CD4-positive, alpha-beta T cell treated with Interleukin-6 for 4 hours (primary cell): ENCODE results near the gene XPR1.

Source experiments
- DNase-seq: peaks from one replicate; pipeline ENCODE4 v3.0.0-alpha.2; 2020; ENCODE audit warnings: mixed read lengths

Gene XPR1

DNA sequence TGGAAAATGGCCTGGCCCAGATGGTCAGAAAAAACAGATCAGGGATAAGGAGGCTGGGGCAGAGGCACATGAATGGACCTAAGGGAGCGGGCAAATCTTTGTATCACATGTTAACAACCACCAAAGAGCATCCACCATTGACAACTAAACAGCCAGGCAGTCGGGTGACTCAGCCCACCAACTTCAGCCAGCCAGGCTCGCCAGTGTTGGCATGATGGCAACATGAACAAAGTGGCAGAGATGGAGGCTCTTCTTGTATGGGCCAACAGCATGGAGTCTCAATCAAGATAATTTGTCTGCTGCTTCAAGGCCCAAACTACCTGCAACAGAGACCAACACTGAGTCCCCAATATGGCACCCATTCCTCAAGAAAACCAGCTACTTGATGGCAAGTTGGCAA lies 264.3 kb downstream of the XPR1 start:
- DNase-seq, result no peak

DNA sequence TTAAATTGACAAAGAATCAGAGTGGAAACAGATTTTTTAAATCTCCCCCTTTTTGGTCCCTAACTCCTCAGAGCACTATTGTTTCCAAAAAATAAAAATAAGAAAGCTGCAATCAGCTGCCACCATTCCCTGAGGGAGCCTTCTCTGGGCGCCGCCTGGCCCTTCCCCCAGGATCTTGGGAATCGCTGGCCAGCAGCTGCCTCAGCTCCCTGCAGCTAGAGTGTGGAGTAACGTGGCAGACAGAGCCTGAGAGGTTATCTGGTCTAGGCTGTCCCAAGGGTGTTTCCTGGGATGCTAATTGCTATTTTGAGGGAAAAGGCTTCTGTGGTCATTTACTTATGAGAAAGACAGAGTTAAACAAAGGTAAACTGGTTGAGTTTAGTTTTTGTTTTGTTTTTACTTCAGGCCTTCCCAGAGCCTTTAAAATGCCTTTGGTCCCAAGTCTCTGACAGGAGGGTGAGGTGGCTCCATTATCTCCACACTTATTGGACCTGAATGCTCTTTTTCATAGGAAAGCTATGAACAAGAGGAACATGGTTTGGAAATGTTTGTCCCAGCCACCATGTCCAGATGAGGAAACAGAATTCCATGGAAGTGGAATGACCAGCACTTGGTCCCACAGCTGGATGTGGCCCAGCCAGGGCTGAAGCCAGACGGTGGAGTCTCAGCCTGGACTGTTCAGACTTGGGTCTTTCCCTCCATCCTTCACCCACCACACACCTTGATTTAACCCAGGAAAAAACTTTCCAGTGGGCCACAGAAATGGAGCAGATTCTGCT lies 266.8 kb downstream of the XPR1 start:
- DNase-seq, result no peak

DNA sequence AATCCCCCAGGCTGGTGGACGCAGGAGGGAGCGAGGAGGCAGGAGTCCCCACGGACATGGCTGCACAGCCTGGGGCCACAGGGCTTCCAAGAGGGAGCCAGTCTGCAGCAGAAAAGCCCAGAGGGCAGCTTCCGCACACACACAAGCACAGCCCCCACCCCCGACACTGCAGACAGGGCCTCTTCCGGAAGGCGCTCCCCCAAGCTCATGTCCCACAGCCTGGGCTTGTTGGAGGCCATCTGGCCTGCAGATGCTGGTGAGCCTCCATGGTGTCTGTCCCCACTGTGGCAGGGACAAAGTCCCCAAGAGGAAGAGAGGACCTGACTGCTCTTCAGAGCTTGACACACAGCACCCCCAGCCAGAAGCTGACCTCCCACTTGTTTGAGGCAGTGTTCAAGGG lies 267.4 kb downstream of the XPR1 start:
- DNase-seq, result no peak

DNA sequence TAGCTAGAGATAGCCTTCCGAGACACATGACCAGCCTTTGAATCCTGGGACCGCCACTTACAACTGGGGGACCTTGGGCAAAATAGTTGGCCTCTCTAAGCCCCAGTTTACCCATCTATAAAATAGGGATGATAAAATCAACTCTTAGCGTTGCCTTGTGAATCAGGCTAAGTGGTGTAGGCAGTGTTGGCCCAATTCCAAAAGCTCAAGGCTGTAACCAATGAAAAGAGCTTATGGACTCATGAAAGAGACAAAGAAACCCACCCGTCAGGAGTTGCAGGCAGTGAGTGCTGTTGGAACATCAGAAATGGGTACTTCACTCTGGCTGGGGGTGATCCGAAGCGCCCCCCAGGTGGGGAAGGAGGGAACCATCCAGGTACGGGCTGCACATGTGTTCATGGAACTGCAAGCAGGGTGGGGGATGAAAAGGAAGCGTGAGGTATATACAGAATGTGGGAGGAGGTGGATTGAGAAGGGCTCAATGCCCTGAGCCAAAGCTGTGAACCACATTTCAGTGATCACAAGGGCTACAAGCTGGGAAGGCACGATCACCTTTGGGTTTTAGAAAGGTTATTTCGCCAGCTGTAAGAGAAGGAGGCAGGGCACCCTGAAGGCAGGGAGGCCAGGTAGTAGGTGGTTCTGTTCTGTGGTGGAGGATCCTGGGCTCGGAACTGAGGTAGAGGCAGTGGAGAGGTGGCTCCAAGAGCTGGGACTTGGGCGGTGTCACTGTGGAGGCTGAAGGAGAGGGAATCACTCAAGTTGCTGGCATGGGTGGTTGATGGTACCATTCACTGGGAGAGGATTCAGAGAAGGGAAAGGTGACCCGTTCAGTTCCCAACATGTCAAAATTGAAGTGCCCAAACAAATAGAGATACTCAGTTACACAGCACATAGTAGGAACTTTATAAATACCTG lies 269.5 kb downstream of the XPR1 start:
- no peak for DNase-seq

DNA sequence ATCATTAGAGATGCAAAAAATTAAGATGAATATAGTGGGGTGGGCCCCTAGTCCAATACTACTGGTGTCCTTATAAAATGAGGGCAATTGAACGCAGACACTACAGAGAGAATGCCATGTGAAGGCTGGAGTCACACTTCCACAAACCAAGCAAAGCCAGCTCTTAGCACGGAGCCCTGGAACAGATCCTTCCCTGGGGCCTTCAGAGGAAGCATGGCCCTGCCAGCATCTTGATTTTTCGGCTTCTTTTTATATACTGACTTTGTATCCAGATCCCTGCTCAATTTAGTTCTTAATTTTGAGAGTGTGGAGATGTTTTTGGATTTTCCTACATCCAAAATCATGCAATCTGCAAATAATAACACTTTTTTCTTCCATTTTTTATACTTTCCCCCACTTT lies 270.7 kb downstream of the XPR1 start:
- DNase-seq, result no peak

DNA sequence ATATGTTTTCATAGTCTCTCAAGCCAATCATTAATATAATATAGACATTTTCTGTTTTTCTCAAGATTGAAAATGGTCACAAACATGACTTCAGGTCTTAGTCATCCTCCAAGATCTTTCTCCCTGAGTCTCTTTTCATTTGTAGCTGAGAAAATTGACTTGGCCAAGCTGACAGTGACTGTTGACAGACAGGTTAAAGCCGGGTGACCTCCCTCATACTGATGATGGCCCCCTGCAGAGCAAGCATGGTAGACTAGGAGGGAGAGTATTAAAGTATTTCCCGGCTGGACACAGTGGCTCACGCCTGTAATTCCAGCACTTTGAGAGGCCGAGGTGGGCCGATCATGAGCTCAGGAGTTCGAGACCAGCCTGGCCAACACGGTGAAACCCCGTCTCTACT lies 274.1 kb downstream of the XPR1 start:
- DNase-seq, result no peak

DNA sequence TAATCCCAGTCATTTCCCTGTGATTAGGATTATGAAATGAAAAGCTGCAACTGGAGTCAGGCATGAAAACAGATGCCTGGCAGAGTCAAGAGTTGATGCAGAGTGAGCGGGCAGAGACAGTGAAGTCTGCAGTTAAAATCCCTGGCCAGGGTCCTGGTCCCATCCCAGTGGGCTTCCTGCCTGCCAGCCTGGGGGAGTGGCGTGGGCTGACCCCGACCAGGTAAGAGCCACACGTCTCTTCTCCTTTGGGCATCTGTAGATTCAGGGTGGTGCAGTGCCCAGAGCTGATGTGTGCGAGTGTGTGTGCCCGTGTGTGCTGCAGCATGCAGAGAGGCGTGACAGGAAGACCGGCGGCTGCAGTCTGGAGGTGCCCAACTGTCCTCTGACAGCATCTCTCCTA lies 274.7 kb downstream of the XPR1 start:
- DNase-seq, result no peak

DNA sequence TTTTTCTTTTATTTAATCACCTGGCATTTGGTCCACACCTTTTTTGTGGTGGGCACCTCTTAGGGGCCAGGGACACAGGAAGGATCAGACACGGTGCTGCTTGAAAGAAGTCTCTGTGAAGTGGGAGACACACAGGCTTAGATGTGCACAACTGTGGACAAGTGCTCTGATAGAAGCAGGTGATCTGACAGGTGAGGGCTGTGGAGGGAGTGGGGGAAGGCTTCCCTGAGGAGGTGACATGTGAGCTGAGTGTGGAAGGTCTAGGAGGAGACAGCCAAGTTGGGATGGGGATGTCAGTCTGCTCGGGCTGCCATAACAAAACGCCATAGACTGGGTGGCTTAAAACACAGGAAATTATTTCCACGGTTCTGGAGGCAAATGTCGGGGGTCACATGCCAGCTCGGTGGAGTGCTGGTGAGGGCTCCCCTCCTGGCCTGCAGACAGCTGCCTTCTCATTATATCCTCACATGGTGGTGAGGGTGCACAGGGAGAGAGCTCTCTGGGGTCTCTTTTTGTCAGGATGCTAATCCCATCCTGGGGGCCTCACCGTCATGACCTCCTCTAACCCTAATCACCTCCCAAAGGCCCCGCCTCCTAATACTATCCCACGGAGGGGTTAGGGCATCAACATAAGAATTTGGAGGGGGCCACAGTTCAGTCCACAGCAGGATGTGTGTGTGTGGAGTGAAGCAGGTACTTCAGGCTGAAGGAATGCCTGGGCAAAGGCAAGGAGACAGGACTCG lies 275.7 kb downstream of the XPR1 start:
- DNase-seq, result no peak

DNA sequence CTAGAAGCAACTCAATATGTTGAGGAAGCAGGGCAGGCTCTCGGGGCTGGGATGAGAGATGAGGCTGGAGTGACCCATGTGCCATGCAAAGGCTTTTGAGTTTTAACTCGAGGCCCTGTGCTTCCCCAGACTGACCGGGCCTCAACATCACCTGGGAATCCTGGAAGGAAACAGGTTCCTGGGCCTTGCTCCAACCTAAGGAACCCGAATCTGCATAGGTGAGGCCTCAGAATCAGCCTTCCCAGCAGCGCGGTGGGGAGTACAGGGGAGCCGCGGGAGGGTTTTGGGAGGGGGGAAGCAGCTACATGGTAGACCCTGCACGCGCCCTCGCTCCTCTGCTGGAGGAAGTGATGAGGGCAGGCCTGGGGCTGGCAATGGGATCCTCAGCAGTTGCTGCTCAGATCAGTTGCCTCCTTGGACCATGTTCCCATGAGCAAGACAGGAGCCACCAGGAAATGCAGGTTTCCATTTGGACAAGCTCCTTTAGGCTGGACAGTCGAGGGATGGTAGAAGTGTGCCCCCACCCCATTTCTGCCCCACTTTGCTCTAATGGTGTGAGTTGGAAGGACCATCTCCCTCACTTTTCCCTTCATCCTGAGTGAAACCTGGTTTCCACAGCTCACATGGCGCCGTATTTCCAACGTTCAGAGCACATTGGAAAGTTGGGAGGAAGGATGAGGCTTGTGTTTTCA lies 276.4 kb downstream of the XPR1 start:
- no peak for DNase-seq

DNA sequence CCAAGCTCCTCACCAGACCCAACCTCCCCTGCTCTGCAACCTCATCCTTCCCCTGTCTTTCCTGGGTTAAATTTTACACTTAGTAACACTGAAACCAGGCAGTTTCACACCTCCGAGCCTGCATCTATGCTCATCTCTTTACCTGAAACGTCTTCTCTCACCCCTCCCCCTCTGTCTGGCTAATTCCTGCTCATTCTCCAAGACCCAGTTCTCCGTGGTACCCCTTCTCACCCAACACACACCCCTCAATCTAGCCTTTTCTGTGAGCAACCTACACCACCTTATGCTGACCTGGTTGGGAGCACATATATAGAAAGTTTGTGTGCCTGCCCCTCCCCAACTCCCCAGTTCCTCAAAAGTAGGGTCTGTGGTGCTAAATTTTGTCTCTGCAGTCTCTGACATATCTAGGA lies 277.2 kb downstream of the XPR1 start:
- DNase-seq, result no peak

DNA sequence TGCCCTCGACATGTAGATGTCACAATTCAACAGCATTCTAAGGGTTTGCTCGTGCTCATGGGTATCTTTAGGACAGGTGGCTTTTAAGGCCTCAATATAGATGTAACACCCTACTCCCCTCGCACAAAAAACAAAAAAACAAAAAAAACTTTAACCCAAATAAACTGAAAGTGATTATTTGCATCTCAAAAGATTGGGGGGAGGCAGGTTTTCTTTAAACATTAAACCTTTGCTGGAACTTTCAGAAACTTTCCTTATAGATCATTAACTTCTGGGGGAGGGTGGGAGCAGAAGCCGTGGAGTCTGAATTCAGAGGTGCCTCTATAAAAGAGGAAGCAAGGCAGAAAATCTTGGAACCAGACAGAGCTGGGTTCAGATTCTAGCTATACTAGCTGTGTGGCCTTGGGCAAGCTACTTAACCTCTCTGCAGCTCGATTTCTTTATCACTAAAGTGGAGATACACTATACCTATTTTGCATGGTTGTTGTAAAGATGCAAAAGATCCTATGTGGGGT lies 277.7 kb downstream of the XPR1 start:
- DNase-seq, result no peak

DNA sequence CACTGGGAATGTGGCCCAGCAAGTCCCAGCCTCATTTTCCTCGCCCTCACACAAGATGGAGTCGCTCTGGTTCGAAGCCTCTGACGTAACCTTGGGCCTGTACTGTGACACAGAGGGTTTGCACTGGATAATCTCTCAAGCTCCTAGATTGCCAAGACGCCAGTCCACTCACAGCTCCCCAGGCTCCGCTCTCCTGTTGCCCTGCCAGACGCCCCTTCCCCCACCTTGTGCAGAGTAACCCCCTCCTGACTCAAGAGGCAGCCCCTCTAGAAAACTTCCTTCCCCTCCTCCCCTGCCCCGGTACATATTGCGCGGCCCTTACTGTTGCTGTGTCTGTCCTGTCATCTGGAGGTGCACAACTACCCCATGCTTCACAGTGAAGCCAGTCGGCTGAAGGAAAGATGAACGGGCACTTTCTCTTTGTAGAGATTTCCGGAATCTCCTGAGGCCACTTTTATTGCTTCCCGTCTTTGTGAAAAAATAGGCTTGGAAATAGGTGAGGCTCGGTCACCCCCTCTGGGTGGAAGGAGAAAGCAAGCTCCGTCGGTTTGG lies 279.9 kb downstream of the XPR1 start:
- DNase-seq, result no peak

DNA sequence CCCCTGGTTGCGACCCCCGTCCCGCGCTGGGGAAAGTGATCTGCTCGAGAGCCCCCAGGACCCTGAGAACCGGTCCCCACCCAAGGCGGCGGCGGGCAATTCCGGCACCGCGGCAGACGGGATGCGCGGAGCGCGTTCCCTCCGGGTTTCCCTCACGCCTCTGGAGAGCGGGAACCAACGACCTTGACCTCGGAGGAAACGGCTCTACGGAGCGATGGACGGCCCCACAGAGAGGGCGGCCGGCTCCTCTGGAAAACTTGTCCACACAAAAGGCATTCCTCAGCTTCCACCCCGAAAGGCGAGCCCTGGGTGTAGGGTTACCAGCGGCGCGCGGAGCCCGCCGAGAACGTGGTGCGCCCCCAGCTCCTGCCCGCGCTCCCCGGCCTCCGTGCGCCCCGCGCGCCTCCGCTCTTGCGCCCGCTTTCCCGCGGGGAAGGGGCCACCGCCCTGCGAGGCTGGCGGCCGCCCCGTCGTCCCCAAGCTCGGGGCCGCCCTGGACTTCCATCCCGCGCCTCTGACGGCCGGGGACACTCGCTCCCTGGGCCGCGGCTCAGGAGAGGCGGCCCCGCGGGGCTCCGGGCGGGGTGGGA lies 280.5 kb downstream of the XPR1 start:
- no peak for DNase-seq

DNA sequence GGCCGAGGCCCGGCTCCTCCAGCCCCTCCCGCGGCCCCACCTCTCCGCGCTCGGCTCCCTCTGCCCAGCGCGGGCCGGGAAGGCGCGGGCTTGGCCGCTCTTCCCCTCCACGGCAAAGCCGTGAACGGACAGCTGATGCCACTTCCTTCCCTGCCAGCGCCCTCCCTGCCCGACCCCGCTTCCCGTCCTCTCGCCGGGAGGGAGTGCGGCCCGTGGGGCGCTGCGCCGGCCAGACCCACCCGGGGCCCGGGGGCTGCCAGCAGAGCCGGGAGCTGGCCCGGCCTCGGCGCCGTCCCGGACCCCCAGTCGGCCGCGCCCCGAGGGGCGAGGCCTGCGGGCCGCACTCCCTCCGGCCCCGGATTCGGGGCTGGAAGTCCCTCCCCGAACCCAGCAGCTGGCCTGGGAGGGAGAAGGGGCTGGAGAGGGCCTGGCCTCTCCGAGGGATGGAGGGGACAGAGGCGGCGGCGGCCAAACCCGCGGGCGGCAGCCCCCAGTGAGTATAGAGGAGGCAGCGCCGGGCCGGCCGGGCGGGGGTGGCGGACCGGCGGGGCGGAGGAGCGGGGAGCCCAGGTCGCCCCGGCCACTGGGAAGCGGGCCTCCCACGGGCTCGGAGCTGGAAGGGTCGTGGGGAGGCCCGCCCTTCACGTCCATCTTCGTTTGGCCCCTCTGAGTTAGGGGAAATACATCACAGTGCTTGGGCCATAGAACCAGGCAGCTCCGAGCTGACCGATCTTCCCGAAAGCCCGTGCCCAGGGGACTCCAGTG lies 281.2 kb downstream of the XPR1 start, which contains the start of gene KIAA1614:
Gene KIAA1614, plus strand, starts transcription at position 97 of the 765 bp plus-strand sequence. Its CDS starts 347 bp downstream, at position 444.
- DNase-seq, result no peak

DNA sequence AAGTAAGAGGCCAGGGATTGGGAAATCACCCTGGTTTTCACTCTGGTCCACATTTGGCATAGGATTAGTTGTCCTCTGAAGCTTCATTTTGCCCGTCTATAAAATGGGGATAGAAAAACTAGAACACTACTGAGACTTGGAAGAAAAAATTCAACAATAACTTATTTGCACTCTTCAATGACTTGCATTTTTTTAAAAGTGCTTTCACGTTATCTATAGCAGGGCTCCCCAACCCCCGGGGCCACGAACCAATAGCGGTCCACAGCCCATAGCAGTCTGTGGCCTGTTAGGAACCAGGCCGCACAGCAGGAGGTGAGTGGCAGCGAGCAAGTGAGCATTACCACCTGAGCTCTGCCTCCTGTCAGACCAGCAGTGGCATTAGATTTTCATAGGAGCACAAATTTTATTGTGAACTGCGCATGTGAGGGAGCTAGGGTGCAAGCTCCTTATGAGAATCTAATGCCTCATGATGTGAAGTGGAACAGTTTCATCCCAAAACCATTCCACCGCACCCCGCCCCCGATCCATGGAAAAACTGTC lies 283.7 kb downstream of the XPR1 start:
- DNase-seq, result no peak

DNA sequence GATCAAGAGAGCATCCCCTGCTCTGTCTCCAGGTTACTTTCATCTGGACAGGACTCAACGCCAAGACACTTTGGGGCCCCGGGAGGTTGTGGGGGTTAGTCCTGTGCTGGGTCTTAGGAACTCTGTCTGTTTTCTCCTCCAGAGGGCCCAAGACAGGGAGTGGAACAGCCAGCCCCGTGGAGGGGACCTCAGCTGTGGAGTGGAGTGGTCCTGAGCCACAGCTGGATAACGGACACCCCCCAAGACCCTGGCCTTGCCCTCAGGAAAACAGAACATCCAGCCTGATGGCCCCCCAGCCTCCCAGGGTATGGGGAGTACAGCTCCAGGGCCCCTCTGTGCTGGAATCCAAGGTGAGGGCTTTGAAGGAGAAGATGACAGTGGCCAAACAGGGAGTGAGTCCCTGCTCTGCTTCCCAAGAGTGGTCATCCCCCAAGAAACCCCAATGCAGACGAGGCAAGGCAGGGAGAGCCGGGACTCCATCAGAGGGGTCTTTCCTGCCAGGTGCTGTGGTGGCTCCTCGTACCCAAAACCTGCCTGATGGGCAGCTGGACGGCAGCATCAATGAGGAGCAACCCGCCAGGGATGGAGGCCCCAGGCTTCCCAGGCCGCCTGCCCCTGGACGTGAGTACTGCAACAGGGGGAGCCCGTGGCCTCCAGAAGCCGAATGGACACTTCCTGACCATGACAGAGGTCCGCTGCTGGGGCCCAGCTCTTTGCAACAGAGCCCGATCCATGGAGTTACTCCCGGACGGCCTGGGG lies 284.4 kb downstream of the XPR1 start:
- DNase-seq, result no peak

DNA sequence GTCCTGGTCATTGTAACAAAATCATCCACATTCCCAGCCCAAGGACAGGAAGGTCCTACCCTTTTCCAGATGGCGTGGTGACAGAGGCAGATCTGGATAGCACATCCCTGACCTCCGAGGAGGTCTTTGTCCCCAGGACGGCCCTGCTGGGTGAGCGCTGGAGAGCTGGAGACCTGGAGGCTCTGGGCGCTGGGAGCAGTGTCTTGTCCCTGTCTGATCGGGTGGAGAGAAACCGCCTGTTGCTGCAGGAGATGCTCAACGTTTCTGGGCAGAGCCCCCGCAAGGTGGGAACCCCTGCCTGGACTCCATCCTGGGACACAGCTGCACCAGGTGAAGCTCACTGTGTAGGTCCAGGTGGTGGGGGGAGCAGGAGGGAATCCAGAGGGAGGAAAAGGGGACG lies 284.9 kb downstream of the XPR1 start:
- no peak for DNase-seq

DNA sequence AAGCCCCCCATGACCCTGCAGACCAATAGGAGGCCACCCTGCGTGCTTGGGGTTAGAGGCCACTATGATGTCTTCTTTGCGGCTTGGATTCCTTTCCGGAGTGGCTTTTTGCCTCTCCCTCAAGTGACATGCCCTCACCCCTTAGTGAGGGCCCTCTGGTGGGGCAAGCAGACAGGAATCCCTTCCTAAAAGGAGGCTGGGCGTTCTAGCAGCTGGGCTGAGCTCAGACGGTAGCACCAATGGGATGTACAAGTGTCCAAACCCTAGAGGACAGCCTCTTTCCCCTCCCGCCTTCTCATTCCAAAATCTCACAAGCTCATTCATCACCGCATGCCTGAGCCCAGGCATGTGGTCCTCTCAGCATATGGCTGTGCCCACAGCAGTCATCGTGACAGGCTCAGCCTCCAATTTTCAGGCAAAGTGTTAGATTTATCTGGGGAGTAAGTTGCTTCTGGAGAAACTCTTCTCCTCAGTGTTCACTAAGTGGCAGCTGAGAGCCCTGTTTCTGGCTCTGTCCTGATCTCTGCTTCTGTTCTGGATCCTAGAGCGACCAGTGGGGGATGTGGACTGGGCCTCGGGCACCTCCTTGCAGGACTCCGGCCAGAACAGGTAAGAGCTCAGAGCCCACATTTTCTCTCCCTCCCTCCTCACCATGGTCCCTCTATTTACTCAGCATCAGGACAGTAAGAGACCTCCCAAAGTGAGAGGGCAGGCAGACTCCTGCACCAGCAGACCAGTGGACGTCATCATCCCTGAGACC lies 285.7 kb downstream of the XPR1 start:
- DNase-seq, result no peak

DNA sequence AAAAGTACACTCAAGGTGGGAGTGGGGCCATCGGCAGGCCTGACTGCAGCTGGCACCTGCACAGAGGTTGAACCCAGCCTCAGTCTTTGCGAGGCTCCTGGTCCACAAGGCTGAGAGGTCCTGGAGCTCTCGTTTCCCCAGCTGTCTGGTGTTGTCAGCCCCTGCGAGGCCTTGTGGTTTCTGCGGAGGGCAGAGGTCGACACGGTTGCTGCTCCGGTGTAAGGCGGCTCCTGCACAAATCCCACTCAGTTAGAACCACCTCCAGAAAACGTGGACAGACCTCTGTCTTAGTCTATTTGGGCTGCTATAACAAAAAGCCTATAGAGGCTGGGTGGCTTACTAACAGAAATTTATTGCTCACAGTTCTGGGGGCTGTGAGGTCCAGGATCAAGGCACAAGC lies 286.7 kb downstream of the XPR1 start:
- DNase-seq, result no peak
